GM12872 (cell line): Measurements from ENCODE around the gene RUNDC3A.

Experiments used
- CTCF ChIP-seq: IDR thresholded peaks from 3 replicates; pipeline ENCODE4 v1.5.1; 2011; ENCODE audit warnings: low read depth, mild to moderate bottlenecking, low read length, moderate library complexity; ENCODE audit not compliant: insufficient read depth

The RUNDC3A gene

GRCh38 chr17:44267818-44268490 is 40.4 kb upstream of the RUNDC3A start, which contains the start of gene SLC4A1:
Gene SLC4A1 (minus strand): TSS chr17:44268135. CDS start chr17:44262866, 5,269 bp downstream.
- no peak for TF ChIP-seq CTCF

- no peak for TF ChIP-seq CTCF
These were observed 39.5 kb upstream of the RUNDC3A start for GRCh38 chr17:44268709-44269534.

- no peak for TF ChIP-seq CTCF
These were observed 38.7 kb upstream of the RUNDC3A start for GRCh38 chr17:44269535-44270240.

DNA sequence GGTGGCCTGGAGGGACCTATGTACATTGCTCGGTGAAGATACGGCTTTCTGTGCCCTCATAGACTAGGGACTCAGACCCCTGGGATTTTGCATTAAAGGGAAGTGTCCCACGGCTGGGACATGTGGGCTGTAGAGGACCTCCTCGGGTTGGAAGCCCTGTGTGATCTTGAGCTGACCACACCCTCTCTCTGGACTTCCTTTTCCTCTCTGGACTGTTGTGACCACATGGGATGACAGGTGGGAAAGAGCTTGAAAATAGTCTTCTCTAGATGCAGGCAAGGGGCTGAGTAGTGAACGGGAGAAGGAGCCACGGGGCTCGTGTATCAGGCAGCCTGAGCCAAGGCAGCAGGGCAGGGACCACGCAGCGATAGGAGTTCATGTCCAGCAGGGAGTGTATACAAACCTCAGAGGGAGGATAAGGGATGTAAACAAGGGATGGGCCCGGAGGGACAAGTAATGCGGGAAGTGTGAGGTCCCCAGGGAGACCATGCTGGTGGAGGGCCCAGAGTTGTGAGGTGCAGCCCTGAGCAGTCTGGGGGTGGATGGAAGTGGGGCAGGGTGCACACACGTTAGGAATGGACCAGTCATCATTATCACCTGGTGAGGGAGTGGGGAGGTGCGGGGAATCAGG is 36.0 kb upstream of the RUNDC3A start:
- no peak for TF ChIP-seq CTCF

DNA sequence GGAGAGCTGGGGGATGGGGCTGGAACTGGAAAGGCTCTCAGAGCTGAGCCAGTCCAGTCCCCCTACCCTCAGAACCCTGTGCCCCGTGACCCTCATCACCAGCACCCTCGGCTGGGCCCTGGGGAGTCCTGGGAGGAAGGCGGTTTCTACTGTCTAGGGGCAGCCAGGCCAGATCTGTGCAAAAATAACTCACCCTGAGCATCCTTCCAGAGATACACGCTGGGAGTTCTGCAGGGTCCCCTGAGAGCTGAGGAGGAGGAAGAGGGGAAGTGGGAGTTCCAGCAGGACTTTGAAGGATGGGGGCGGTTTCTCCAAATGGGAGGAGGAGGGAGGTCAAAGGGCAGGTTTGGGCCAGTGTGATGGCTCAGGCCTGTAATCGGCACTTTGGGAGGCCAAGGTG is 35.4 kb upstream of the RUNDC3A start:
- no peak for TF ChIP-seq CTCF

GRCh38 chr17:44273607-44274006 is 34.8 kb upstream of the RUNDC3A start:
- TF ChIP-seq CTCF: no peak

- no peak for TF ChIP-seq CTCF
These were observed 30.4 kb upstream of the RUNDC3A start for GRCh38 chr17:44277976-44278375.
